NCI-H2081 treated with DMSO at 0.1 percent for 48 hours (cell line): ENCODE data around the gene NEDD4L.

Experiments used
- DNase-seq: peaks from one replicate; lab custom pipeline; 2025; lab: John Stamatoyannopoulos, UW

The NEDD4L gene

DNA sequence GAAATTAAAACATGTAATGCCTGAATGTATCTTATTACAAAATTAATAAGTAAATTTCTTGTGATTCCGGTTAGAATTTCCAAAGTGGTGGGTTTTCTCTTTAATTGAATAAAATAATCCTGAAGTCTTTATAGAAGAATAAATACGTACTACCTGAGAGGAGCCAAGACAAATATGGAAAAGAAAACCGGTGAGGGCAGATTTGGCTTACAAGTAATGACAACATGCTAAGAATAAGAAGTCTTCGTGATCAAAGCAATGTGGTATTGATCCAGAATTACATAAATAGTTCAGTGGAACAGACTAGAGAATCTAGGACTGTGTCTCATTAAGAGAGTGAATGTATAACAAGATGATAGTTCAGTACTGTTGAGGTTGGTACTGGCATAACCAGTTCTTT lies 167.5 kb downstream of the NEDD4L start:
- no peak for DNase-seq

- DNase-seq: no peak
Measured at GRCh38 chr18:58212274-58212673, 168.2 kb downstream of the NEDD4L start.

DNA sequence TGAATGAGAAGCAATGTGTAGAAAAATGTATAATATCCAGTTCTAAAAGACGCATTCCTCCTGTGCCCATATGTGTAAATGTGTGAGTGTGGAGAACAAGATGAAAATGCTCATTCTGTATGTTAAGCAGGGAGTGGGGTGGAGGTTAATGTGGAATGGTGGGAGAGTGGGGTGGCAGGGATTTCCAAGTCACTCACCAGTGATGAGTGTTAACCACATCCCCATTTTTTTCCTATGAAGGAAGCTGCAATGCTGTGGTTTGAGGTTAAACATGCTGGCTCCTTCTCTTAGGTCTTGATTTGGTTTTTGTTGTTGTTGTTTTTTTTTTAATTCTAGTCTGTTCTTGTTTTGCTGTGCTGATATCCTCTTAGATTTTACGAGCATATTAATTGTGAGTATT lies 169.4 kb downstream of the NEDD4L start:
- no peak for DNase-seq

GRCh38 chr18:58215011-58215410 lies 171.0 kb downstream of the NEDD4L start:
- DNase-seq: no peak

- DNase-seq: no peak
Measured at GRCh38 chr18:58216071-58216481, 172.1 kb downstream of the NEDD4L start.

GRCh38 chr18:58217052-58217451 lies 173.0 kb downstream of the NEDD4L start:
- no peak for DNase-seq

GRCh38 chr18:58218117-58218516 lies 174.1 kb downstream of the NEDD4L start:
- no peak for DNase-seq

DNA sequence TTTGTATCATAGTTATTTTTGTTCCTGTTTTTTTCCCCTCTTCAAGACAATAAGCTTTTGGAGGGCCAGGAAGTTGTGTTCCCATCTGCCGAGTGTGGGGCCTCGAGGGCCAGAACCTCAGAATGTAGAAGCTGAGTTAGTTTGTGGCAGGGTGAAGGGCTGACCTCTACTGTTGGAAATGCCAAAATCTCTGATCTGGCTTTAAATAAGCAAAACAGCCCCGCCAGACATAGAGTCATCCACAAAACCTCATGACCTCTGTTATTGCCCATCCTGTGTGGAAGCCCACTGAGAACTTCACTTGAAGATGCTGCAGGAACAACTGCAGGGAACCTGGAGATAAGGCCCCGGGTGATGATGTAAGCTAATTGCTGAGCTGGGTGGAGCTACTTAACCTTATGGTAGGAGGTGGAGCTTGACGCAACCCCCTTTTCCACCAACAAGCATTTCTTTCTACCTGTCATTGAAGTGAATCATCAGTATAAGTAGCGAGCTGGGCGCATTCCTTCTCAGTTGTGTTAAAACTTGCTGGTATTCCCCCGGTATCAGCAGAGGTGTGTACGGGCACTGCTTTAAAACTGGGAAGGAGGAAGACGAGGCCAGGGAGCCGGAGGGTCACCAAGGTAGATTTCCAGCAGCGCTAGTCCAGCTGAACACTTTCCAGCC lies 177.2 kb downstream of the NEDD4L start:
- DNase-seq: no peak

DNA sequence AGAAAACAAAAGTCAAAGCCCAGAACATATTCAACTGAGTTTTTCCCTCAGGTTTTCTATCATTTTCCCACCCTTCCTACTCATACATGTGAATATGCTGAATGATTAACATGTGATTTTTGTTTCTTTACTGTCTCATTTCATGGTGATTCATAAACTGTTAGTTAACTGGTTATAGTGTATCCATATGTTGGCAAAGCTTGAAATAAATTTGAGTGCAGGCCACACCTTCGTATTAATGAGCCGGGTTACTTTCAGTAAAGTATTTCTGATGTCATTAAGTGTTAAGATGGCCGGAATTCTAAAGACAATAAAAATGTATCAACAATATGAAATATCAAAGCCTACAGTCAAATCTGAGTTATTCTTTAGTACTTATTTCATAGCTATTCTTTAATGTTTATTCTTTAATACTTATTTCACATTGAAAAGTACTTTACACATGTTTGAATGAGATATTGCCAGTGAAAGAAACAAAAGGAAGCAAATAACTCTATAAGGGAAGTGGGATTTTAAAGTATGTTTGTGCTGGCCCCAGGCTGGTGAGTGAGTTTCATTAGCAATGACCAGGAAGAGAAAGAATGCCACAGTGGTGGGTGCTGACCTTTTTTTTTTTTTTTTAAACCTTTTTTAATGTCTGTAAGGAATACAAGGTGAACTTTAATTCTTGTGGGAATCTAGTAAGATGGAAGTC lies 178.6 kb downstream of the NEDD4L start:
- DNase-seq: no peak

DNA sequence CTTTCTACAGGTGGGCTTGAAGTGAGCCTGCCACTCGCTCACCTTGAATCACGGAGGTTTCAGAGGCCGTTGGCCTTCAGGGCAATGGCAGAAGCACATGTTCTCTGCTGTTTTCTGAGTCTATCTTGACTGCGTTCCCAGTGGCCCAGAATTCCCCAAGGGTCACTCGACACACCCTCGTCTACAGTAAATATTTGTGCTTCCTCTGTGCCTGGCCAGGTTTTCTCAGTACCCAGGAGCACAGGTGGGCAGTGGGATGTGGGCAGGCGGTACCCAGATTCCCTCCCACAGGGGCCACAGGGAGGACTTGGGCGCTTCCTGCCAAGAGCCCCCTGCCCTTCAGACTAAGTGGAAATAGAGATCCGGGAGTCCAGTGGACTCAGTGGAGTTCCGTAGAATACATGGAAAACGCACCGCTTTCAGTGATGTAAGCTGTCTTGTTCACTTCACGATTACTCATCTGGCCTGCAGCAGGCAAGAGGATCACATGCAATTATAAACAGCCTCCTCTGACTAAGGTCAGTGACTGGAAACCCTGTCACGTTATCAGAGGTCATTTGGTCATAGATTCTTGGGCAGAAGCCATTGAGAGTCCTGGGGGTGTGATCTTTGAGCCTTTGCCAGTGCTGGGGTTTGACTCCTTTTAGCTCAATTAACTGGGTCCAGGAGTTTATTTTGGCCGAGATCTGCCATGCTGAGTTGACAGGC lies 179.8 kb downstream of the NEDD4L start:
- no peak for DNase-seq

DNA sequence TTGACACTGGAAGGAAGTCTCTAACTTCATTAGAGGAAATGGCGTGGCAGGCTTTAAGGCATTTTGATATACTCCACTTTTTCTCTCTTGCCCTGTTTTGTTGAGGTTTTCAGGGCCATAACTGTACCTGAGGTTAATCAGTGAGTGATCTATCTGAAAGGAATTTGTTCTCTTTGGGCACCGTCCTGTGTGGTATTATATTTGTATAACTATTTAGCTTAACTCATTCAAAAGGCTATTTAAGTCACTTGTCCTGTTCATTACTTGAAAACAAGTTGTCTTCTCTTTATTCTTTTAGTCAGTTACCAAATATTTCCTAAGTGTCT lies 180.4 kb downstream of the NEDD4L start:
- DNase-seq: no peak

DNA sequence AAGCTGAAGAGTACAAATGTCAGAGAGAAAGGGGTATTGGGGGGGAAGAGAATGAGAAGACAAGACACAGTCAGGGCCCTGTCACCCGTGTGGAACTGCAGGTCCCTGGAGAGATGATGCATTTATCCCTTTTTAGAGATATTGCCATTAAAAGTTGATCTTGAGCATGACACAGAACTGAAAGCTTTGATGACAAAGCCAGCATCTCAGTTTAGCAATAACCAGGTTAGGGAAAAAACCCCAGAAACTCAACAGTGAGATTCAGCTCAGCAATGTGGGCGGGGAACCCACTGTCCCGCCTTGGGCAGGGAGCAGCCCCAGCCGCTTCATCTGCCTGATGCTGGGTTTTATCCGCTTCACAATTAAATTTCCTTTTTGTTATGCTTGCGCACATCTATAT lies 181.1 kb downstream of the NEDD4L start:
- DNase-seq: no peak

GRCh38 chr18:58226429-58226828 lies 182.4 kb downstream of the NEDD4L start:
- DNase-seq: no peak

DNA sequence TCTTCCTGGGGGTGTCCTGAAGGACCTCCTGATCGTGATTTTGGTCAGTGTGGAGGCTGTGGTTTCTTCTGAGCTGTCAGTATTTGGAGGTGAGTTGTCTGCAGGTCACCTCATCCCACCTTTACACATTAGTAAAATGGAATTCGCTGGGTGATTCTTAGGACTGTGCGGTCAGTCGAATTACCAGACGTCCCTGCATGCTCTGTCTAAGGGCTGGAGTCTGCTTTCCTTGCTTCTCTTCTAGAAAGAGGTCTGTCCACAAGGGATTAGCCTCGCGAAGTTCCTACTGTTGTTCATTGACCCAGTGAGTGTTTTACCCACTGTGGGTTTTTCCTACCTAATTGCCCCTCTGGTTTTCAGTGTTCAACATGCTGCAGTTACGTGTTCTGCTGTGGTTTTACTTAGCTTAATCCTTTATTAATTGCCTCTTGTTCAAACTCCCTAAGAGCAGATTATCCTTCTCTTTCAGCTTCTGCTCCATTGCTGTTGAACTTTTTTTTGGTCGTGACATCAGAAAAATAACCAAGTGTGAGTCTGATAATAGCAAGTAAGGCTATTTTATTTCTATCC lies 183.4 kb downstream of the NEDD4L start:
- DNase-seq: no peak

DNA sequence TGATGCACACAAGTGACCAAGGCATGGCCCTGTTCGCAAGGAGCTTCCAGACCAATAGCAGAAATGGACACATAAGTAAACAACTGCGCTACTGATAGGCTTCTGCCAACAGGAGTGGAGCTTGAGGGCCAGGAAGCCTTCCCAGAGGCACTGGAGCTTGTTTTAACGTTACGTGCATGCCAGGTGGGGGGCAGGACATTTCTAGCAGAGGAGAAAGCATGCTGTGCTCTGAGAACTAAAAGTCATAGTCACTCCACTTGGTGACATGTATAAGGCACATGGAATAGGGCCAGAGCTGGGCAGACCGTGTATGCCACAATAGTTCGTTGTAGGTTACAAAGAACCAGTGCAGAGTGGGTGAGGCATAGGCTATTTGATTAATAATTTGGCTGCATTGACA lies 184.2 kb downstream of the NEDD4L start:
- DNase-seq: no peak

GRCh38 chr18:58228762-58229161 lies 184.7 kb downstream of the NEDD4L start:
- DNase-seq: no peak

GRCh38 chr18:58229162-58229561 lies 185.1 kb downstream of the NEDD4L start:
- no peak for DNase-seq

- no peak for DNase-seq
Measured at GRCh38 chr18:58230438-58231179, 186.6 kb downstream of the NEDD4L start.

DNA sequence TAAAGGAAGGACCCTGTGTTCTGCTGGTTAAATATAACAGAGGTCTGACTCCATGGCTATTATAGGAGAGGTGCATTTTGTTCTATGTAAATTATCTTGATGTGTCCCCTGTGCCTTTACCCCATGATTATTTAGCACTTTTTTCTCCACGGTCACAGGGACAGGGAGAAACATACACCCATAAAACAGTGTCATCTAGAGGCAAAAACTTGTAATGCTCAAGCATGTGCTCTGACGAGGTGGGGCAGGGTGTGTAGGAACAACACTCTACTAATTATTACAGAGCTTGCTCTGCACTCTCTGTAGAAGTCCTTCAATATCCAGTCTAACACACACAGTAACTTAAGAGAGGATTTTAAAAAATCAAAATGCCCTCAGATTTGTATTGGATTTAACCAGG lies 187.9 kb downstream of the NEDD4L start:
- DNase-seq: no peak

DNA sequence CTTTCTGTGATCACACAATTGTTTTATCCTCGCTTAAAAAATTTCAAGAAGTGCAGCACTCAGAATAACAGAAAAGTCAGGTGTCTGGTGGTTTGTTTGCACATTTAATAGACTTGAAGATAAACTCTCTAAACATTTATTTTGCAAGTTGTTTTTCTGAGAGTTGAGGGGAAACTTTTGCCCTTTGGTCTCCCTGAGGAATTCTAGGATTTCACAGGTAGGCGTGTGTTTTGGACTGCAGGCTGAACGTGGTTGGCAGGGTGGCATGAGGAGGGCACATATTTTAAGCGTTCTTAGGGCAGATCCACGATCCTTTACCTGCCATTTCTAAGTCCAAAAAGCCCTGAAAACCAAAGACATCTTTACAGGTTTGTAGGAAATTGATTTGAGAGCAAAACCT lies 188.6 kb downstream of the NEDD4L start:
- no peak for DNase-seq

- no peak for DNase-seq
Measured at GRCh38 chr18:58234359-58234741, 190.3 kb downstream of the NEDD4L start.

DNA sequence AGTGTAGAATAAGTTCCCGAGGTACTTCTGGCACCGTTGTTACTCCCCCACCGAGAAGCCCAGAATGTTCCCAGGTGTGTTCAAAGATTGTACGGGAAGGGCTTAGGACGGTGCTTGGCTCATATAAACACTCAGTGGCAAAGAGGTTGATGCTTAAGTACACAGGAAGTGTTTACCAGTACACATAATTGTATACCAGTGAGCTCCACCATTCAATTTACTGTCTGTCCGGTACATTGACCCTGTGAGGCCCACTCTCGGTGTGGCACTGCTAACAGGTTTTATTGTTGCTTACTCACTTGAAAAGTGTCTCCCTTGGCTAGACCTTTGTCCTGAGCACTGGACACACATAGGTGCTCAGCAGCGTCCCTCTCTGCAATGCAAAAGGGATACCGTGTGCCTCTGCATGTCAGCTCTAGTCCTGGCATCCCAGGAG lies 191.0 kb downstream of the NEDD4L start:
- no peak for DNase-seq
